GM21723 (cell line): ENCODE results near the gene NAA80.
"Not testable (repeated sequence)": the region's sequence is repeated elsewhere in the genome, so short reads cannot be mapped to it uniquely, and the experiment has no call there.

ENCODE experiments used
- ATAC-seq: cut with Tn5 transposase; IDR thresholded peaks from one replicate; pipeline ENCODE4 v1.9.1; 2021; ENCODE audit warnings: mild to moderate bottlenecking, moderate library complexity; ENCODE audit not compliant: unreplicated experiment

NAA80 gene

DNA sequence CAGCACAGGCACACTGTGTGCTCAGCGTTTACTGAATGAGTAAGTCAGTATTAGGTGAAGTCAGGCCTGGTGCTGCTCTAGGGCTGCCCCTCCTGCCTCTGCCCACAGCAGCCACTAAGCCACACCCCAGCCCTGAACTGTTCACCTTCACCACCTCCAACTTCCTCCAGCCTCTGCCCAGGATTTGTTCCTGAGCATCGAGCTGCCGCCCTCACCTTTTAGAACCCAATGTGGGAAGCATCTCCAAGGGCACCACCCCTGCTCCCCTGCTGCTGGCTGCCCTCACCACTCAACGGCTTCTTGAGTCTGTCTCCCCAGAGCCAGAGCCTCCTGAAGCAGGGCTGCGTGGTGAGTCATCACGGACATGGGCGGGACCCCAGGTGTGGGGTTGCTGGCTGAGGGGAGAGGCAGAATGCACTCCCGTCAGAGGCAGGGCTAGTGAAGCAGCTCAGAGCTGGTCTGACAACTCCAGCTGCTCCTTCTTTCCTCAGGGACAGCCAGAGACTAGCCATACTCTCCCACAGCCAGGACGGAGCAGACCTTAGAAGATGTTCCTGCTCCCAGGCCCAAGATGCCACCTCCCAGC is 17.5 kb upstream of the NAA80 start:
- ATAC-seq, result no peak

DNA sequence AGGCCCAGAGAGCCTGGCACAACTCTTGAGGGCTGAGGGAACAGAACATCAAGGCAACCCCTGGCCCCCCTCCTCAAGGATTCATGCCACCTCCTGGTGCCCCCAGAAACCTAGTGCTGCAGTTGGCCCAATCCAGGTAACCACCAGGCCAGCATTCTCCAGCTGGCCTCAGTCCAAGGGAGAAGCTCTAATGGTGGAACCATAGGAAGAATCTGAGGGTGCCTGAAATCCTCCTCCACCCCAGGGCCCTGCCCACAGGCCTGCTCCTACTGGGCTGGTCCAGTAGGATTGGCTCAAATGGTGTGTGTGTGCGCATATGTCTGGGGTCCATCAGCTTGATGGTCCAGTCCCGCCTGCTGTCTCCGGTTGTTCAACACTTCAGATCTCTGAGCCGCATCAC is 15.6 kb upstream of the NAA80 start:
- ATAC-seq, result no peak

DNA sequence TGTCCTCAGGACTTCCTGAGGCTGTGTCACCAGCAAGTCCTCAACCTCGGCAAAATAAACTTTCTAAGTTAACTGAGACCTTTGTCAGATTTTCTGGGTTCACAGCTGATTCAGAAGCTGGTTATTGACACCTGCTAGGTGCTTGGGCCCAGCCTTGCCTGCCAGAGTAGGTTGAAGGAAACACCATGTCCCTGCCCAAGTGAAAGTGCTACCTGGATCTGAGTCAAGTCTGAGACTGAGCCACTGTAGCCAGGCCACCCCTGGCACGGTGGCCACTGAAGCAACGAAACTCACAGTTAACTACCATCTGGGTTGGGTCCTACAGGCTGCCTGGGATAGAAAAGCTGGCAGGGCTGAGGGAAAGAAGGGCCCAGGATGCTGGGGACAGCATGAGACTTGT is 15.1 kb upstream of the NAA80 start:
- no peak for ATAC-seq

DNA sequence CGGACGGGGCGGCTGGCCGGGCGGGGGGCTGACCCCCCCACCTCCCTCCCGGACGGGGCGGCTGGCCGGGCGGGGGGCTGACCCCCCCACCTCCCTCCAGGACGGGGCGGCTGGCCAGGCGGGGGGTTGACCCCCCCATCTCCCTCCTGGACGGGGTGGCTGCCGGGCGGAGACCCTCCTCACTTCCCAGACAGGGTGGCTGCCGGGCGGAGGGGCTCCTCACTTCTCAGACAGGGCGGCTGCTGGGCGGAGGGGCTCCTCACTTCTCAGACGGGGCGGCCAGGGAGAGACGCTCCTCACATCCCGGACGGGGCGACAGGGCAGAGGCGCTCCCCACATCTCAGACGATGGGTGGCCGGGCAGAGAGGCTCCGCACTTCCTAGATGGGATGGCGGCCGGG is 12.8 kb upstream of the NAA80 start:
- ATAC-seq, result not testable (repeated sequence)

DNA sequence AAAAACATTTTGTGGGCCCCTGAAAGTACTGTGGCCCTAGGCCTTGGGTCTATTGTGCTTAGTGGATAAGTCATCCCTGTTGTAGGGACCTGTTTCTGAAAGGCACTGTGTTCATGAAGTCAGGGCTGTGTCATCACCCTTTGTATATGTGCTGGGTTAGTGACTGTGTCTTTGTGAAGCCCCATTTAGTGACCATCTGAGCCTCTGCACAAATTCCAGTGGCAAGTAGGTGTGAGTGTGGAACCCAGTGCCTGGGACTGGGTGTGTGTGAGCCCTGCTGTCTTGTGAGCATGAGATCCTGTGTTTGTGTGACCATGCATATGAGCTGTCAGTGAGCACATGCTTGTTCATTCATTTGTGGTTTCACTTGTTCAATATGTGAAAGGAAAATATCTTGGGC is 5.4 kb upstream of the NAA80 start:
- ATAC-seq, result no peak

DNA sequence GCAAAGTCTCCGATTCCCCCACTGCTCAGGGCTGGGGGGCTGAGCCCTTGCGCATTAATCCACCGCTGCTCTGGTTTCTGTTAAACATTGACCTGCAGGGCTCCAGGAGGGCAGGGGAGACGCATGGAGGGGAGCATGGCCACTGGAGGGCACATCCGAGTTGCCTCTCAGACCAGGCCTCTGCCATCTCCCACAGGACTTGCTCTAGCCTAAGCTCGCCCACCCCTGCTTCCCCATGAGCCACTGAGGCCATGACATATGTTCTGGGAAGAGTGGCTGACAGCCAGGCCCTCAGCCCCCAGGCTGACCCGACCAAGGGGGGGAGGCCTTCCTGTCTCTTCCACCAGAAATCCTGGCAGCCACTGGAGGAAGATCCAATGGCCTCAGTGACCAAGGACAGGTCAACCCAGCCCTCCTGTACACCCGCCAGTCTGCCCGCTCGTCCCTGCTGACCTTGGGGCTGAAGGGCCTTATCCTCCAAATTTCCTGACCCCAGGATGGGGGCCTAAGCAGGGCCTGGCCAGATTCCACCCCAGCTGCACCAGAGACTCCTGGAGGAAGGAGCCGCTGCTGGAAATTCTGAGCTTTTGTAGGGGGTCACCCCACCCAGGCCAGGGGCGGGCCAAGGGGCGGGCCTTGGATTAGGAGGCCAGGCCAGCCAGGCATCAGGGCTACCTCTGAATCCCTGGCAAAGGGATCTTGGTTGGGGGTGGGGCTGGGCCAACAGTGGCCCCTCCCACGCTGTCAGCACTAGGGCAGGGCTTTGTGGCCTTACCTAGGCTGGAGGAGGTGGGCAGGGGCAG is 4.0 kb upstream of the NAA80 start, which contains the start of gene HYAL1:
Gene HYAL1 (minus strand): TSS at position 562 of the 803 bp plus-strand sequence. CDS start 618 bp downstream, outside the sequence.
- ATAC-seq, result no peak

DNA sequence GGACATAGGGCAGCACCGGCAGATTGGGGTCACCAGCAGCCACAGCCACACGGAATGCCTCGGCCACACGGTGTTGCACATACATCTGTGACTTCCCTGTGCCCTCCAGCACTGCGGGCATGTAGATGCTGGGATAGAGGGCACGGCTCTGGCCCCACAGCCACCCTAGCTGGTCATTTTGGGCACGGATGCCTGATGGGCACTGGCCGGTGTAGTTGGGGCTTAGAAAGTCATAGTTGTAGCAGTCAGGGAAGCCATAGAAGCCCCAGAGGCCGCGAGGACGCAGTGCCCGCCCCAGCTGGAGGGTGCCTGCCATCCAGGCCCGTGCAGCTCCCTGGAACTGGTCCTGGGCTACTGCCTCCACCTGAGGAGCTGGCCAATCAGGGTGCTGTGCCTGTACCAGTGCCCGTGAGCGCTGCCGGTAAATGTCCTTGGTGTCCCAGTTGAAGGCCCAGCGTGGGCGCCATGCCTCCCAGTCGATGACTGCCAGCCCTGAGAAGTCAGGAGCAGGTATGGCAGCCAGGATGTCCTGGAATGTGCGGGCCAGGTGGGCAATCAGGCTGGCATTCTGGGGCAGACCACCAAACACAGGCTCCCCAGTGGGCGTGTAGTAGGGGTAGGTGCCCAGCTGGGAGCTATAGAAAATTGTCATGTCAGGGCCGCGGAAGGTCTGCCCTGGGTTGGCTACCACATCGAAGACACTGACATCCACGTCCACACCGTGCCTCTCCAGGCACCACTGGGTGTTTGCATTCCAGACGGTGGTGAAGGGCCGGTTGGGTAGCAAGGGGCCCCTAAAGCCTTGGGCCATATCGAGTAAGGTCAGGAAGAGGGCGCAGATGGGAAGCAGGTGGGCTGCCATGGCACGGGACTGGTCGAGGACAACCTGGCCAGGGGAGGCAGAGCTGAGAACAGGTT is 3.1 kb upstream of the NAA80 start:
- ATAC-seq, result no peak

DNA sequence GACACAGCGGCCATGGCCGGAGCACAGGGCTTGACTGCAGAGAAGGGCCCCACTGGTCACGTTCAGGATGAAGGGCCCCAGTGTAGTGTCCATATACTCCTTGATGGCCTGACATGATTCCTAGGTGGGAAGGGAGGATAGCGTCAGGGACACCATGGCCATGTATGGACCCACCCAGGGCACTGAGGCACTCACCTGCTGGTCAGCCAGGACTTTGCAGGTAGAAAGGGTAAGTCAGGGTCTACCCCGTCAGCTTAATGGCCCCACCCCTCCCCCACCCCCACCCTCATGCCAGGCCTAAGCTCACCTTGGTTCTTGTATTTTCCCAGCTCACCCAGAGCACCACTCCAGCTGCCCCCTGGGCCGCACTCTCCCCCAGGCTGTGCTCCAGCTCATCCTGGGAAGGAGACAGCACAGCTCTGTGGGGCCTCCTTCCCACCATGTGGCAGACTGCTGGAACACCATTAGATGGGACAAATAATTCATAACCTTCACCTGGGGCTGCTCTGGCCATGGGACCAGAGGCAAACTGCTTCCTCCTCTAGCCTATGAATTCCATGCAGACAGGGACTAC is 1.6 kb upstream of the NAA80 start:
- no peak for ATAC-seq

DNA sequence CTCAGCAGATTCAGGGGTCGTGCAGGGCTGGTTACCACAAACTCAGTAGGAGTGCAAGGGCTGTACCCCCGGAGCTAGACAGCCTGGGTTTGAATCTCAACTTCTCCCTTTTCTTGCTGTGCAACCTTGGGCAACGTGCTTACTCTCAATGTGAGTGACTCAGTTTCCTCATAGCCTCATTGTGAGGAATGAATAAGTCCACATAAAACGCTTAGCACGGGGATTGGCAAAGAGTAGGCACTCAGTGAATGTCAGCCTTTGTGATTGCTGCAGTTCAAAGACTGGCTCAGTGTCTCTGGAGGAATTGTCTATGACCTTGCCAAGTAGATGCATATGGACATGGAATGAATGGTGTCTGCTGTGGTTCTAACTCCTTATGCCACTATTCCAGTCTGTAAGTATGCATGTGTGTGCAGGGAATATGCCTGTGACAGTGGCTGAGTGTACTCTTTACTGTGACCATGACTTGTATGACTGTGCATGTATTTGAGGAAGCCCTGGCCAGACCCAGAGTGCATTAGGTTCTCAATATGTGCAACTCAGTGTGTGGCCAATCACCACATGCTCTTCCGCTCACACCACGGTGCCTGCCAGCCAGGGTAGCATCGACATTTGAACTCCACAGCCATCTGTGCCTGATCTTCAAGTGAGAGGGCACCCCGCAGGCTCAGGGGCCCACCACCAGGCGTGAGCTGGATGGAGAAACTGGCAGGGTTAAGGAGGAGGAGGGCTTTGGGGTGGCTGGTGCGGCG is 900 bp upstream of the NAA80 start:
- no peak for ATAC-seq

DNA sequence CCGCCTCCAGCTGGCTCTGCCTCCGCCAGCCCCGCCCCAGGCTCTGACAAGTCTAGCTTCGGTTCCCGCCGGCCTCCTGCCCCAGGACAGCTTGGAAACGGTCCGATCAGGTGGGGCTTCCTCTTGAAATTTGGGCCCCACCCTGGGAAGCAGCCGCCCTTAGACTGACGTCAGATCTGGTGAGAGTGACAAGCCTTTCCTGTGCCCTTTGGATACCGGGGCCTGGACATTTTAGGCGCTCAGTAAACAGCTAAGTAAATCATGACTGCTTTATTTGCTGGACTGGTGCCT is 378 bp upstream of the NAA80 start:
- no peak for ATAC-seq

DNA sequence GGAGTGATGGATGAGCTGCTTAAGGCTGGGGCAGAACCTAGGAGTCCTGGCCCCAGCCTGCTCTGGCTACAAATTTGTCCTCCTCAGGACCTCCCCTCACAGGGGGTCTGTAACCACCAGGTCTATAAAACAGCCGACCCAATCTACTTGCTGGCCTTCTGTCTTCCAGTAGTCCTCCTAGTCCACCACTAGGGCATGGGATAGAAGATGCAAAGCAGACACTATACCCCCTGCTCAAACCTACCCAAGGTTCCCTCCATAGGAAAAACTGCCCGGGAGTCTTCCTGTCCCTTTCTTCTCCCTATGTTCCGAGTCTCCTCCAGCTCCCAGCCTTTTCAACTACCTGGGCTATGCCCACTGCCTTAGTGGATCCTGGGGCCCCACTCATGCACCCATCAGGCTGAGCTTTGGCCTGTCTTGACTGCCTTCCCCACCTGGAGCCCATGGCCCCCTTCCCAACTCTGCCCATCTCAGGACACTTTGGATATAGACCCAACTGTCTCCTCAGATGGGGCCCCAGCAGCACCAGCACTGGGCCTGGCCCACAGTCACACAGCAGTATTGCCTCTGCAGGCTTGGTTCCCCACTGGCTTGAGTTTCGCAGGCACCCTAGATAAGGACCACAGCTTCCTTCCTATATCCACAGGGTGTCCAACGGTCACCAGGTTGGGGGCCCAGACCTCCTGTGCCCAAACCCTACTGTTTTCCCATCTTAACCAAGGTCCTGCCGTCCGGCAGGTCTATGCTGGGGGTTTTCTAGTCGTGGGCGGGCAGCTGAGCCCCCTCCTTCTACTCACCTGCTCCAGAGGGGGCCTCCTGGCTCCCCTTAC is 1.1 kb downstream of the NAA80 start:
- no peak for ATAC-seq

DNA sequence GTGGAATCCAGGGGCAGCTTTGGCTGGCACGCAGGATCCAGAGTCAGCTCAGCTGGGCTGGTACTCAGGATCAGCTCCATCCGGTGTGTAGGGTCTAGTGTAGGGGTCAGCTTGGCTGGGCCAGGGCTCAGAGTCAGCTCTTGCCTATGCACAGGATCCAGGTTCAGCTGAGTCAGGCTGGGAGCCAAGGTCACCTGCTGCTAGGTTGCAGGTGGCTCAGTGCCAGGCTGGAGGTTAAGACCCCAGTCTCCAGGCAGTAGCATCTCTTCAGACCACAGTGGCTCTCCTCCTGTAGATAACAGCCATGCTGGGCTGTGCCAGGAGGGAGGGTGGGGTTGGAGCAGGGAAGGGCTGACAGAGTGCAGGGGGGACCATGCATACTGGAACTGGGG is 1.8 kb downstream of the NAA80 start:
- ATAC-seq, result no peak

DNA sequence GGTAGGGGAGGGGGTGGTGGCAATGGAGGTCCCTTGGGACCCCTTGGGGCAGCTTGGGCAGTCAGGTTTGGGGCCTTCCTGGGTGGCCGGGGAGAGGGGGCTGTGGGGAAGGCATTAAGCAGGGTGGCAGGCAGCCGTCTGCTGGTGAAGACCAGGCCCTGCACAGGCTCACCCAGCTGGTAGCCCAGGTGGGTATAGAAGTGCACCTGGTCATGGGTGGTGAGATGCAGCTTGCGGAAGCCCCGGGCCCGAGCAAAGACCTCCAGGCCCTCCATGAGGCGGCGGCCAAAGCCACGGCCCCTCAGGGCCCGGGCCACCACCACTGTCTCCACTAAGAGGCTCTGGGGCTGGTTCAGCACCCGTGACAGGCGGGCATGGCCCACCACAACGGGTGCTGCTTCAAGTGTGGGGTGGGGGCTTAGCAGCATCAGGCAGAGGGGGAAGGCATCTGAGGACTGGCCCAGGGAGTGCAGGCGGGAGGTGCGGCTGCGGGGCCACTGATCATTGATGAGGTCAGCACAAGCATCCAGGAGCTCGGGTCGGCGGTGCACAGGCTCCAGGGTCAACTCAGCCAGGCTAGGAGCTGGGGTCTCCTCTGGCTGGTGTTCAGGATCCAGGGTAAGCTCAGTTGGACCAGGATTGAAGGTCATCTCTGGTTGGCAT is 2.4 kb downstream of the NAA80 start:
- ATAC-seq, result no peak

DNA sequence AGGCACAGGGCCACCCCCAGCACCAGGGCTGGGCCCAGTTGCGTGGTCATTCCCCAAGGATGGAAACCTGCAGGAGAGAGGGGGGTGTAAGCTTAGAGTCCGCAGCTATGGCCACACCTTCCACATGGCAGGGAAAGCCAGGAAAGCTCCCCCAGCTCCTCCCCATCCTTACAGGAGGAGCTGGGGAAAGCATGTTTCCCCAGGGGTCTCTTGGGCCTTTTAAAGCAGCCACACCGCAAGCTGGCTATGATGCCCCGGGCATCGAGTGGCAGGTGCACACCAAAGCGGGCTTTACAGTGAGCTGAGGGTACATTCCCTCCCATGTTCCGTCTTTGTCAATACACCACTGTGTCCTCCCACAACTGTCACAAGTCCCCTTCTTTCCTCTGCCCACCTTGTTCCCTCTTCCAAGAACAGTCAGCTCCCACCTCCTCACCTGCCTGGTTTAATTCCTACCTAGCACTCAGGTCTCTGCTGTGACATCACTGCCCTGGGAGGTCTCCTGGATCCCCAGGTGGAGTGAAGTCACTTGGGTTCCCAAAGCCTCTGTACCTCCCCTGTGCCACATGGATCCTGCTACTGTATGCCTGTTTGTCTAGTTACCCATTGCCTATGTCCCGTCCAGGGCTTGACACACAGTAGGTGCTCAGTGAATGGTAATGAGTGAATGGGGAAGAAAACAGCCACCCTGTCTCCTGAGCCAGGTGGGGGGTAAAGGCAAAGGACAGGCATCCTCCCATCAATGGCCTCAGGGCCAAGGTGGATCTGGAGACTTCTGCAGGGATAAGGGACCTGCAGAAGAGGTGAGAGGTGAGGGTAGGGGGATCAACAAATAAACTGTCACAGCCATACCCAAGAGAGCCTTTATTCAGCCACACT is 3.4 kb downstream of the NAA80 start:
- ATAC-seq, result no peak

DNA sequence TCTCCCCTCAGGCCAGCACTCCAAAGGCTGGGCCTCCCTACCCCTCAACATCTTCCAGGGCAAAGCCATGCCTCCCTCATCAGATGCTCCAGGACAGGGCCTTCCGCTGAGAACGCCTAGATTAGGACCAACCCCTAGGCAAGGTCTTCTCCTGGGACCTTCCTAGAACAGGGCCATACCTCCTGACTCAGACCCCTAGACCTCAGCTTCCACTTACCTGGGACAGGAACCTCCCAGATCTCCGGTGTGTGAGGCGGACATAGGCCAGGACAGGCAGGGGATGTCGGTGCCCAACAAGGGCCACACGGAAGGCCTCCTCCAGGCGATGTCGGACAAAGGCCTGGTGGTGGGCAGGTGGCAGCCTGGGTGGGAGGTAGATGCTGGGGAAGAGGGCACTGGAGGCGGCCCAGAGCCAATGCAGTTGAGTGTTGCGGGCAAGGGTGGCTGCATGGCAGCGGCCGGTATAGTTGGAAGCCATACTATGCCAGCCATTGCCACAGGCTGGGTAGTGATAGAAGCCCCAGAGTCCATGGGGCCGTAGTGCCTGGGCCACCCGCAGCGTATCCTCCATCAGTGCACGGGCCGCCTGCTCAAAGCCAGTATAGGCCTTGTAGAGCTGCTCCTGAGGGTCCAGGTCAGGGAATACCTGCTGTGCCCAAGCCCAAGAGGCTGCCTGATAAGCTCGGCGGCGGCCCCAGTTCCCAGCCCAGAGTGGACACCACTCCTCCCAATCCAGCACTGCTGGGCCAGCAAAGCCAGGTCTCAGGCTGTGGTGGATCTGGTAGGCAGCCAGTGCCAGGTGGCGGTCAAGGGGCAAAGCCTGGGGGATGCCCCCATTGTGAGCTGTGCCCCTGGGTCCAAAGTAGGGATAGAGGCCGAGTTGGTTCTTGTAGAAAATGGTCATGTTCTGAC is 4.5 kb downstream of the NAA80 start:
- no peak for ATAC-seq

DNA sequence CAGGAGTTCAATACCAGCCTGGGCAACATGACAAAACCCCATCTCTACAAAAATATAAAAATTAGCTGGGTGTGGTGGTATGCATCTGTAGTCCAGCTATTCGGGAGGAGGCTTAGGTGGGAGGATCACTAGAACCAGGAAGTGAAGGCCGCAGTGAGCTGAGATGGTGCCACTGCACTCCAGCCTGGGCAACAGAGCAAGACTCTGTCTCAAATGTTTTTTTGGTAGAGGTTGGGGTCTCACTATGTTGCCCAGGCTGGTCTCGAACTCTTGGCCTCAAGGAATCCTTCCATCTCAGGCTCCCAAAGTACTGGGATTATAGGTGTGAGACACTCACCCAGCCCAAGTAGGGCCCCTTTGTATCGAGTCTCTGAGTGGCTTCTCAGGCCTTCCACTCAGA is 5.1 kb downstream of the NAA80 start:
- ATAC-seq, result no peak

DNA sequence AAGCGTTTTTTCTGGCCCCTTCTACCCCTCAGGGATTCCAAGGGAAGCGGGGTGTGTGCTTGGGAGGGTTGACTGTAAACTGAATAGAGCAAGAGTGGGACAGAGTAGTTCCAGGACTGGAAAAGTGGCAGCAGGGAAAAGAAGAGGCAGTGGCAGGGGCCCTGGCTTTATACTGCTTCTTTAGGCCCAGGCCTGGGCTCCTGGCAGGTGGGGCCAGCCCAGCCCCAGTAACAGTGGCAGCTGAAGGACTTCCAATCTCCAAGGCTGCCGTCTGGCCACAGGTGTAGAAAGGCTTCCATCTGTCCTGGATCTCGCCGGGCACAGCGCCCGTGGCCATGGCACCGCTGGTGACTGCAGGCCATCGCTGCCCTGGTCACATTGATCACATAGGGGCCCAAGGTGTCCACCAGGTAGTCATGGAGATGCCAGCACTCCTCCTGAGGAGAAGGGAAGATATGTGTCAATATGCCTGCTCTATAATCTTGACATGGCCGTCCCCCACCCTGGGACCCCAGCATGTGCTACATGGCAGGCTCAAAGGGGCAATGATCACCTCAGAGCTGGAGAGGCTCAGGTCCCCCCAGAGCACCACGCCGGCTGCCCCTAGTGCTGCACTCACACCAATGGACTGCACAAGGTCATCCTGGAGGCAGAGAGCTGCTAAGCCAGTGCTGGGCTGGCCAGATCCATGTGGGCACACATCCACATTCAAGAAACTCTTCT is 6.0 kb downstream of the NAA80 start:
- ATAC-seq, result no peak
